Stimulated activated CD4-positive, alpha-beta T cell treated with anti-CD3 and anti-CD28 coated beads, Interleukin-15, amount 100 ng/mL, for 48 hours (primary cell): ENCODE data around the gene ARPC1A.
A peak's percentile ranks its signal among the peaks of the same experiment; 100 is the strongest.

Experiments used
- DNase-seq, 2 donors: peaks; one replicate each; pipeline ENCODE4 v3.0.0-alpha.2; 2020; ENCODE audit warnings: low read depth in 2 of 2

Gene ARPC1A

DNA sequence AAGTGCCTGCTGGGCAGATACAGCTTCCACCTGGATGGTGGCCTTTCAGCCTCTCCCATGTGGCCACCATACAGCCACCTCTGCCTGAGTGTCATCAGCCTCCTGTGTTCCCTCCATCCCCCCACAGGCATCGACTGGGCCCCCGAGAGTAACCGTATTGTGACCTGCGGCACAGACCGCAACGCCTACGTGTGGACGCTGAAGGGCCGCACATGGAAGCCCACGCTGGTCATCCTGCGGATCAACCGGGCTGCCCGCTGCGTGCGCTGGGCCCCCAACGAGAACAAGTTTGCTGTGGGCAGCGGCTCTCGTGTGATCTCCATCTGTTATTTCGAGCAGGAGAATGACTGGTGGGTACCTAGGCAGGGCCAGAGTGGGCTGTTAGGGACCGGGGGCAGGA is 62.2 kb downstream of the ARPC1A start:
- DNase-seq, result no peak

DNA sequence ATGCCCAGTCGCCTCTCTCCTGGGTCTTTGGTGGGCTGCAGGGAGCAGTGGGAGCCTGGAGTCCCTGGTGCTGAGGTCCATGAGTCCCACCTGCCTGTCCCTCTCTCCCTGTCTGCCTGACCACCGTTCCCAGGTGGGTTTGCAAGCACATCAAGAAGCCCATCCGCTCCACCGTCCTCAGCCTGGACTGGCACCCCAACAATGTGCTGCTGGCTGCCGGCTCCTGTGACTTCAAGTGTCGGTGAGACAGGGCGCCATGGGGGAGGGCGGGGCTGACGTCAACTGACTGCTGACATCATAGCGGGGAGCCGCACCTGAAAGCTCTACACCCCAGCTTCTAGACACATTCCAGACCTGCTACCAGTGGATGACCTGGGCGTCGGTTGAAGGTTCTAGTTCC is 64.1 kb downstream of the ARPC1A start:
- no peak for DNase-seq

DNA sequence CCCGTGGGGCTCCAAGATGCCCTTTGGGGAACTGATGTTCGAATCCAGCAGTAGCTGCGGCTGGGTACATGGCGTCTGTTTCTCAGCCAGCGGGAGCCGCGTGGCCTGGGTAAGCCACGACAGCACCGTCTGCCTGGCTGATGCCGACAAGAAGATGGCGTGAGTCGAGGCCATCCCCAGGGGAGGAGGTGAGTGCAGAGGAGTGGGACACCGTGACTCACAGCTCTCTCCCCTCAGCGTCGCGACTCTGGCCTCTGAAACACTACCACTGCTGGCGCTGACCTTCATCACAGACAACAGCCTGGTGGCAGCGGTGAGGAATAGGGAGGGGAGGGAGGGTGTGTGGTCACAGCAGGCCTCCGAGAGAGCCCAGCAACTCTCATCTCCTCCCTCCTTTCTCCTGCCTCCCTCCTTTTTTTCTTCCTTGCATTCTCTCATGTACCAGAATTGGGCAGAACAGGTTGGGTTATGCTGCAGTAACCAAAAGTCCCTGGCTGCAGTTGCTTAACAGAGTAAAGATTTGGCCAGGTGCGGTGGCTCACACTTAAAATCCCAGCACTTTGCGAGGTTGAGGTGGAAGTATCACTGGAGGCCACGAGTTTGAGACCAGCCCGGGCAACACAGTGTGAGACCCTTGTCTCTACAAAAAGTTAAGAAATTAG is 65.4 kb downstream of the ARPC1A start:
- DNase-seq, result no peak

DNA sequence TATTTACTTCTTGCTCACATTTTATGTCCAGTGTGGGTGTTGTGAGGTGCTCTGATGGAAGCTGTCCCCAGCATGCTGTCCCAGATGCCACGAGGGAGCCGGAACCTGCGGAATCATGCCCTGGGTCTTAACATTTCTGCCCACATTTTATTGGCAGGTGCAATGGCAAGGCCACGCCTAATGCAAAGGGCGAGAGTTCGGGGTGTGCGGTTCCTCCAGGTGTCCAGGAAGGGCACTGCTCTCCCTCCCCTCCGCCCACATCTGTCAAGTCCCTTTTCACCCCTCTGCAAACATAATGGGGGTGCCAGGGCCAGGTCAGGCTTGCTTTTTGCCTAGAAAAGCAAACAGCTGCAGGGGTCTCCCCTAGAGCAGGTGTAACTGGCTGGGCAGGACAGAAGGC is 66.3 kb downstream of the ARPC1A start:
- no peak for DNase-seq

DNA sequence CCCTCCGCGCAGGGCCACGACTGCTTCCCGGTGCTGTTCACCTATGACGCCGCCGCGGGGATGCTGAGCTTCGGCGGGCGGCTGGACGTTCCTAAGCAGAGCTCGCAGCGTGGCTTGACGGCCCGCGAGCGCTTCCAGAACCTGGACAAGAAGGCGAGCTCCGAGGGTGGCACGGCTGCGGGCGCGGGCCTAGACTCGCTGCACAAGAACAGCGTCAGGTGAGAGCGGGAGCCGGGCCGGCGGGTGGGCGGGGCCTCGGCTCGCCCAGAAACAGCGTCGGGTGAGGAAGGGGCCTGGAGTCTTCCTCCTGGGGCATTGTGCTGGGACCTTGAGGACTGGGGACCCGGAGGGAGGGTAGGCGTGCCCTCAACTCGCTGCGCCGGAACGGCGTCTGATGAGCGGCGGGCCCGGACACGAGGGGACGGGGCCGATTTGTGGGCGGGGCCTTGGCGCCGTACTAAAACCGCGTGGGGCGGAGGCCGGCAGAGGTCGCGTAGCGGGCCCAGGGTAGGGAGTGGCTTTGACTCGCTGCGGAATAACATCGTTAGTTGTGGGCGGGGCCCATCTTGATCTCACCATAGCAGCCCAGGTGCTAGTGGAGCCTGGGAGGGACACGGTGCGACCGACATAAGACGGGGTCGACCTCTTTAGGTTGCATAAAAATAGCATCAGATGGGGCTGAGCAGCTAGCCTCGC is 67.1 kb downstream of the ARPC1A start:
- DNase-seq, result peak; percentile 68 to 74

DNA sequence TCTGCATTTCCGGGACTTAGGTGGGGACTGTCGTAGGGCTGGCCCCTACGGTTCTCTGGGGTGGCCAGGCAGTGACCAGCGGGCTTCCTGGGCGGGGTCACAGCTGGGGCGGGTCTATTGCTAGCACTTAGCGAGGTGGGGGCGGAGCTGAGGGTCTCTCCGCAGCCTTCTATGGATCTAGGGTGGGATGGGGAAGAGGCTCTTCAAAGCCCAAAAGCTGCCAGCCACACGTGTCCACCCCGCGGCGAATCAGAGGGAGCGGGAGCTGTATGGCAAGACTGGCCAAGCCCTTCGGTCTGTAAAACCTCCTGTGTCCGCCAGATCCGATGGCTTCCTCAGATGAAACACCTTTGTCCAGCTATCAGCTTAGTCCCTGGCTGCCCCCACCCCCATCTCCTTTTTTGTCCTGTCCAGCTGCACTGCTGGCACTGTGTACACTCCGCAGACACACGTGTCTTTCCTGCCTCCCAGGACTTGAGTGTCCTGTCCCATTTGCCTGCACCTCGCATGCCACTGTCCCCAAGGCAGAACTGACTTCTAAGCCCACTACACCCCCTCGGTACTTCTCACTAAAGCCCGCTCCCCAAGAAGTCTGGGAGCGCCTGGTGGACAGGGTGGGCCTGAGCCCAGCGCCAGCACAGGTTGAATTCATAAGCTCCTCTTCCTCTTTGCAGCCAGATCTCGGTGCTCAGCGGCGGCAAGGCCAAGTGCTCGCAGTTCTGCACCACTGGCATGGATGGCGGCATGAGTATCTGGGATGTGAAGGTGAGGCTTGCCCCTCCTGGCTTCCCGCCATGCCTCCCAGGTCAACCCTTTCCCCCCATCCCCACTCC is 67.9 kb downstream of the ARPC1A start:
- DNase-seq, result no peak

DNA sequence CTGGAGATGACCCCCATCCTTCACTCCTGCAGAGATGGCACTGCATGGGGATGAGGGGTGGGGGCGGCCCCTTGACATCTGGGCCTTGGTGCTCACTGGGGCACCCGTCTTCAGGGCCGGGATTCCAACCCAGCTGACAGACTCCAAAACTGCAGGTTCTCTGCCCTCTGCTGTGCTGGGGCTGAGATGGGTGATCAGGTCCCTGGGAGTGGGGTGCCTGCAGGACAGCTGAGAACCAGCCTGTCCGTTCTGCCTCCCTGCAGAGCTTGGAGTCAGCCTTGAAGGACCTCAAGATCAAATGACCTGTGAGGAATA is 68.4 kb downstream of the ARPC1A start:
- DNase-seq, result no peak

DNA sequence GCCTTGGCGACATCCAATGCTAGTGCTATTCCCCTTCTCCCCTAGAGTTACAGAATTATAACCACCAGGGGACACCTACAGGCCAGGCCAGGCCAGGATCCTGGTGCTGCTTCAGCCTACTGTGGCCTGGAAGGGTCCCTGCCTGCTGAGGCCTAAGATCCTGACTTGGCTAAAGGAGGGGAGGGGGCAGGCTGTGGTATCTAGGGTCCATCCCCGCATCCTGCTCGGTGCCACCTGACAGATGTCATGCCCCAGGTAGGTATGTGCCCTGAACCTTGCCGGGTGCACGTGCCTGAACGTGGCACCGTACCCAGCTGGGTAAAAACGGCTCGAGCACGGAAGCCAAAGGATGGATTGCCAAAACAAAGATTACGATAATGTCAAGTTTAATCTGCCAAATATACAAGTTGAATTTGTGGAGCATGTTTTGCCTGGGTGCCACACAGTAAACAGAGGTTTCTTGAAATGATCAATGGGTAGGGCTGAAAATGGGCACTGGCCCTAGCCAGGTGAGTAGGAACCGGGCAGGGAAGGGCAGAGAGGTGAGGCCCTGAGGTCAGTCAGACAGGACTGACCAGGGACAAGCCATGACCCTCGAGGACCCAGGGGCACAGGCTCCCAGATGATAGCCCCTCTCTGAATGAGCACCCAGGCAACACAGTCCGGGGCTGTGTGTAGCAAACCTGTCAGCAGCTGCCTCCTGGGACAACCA is 70.1 kb downstream of the ARPC1A start:
- no peak for DNase-seq

DNA sequence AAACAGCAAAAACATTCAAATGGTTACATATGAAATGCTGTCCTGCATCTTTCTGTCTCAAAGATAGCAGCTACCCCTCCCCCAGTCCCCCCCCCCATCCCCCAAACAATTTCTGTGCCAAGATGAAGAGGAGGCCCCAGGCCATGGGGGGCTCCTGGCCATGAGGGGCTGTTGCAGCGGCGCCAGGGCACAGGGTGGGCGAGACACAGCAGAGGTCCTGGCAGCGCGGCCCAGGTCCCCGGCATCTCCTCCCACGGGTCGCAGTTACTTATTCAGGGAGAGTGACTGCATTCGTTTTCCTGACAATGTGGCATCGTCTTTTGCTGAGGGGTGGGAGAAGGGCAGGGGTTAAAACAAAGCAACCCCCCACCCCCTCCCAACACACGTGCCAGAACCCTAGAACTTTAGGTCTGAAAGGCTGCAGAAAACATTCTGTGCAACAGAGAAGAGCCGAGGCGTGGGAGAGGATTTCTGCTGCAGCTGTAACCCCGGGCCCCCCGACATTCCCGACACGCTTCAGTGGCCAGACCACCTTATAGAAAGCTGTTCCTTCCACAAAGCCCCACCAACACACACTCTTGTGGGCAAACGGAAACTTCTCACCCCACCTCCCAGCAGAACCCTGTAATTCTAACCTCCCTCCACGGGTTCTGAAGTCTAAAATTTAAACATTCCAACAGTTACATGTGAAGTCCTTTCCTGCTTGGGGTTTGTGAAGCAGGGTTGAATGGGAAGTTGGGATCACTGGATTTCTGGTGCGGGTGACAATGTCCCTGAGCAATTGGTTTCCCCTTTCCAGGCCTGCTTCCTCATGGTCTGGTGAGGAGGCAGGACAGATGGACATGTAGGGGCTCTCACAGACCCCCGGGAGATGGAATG is 71.0 kb downstream of the ARPC1A start:
- no peak for DNase-seq

DNA sequence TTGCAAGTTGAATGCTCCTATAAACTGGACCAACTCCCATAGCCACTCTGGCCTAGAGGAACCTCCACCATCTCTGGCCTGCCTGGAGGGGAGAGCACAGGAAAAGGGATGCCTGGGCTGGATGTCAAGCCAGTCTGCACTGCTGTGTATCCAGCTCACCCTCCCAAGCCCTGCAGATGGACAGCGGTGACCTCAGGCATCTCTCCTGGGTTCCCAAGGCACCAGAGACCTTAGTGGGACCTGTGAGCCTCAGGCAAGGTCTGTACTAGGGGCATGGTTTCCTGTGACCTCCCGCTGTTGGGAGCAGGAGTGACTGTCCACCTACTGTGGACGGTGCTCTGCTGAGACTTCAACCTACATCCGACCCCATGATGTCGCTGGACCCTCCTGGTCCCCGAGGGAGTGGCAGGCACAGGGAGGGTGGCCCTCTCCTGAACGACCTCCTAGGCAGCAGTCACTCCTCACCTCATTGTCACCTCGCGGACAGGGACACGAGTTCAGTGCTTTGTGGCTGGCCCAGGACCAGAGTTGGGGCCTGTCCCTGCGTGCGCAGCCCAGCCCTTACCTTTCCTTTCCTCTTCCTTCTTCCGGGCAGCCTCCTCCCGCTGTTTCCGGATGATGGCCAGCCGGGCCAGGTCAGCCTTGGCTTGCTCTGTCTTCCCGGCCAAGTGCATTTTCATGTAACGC is 71.7 kb downstream of the ARPC1A start:
- no peak for DNase-seq

DNA sequence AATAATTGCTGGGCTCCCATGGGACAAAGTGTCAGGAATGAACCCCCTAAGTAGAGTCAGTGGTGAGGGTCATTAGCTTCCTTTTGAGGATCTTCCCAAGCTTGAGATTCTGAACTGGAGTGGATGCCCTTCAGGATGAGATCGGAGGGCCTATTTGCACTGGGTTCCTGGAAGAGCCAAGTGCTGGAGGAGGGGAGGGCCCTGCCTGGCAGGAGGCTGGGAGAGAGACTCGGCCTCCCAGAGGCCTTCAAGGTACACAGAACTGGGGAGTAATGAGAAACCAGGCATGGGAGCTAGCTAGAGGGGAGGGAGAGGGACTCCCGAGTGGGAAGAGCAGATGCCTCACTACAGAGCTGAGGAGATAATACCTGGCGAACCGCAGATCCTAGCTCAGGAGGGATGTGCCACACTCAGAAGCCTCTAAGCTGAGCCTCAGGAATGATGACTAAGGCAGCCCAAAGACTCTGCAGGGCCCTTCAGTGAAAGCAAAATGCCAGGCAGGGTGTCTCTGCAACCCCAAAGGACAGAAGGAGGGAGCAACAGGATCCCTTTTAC is 73.3 kb downstream of the ARPC1A start:
- DNase-seq, result no peak

DNA sequence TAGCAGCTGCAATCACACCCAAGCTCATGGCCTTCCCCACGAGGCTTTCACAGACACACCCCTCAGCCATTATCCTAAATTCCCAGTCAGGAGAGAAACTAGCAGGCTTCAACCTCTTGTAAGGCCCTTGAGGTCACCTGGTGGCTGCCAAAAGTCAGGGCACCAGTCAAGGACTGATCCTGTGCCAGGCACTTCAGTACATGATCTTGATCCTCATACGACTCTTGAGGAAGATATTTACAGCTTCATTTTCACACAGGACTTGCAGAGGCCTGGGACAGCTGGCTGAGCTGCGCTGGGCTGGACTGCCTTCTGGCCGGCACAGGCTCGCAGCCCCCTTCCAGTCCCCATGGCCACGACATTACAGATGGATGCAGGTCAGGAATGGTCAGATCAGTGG is 73.9 kb downstream of the ARPC1A start:
- DNase-seq, result no peak

DNA sequence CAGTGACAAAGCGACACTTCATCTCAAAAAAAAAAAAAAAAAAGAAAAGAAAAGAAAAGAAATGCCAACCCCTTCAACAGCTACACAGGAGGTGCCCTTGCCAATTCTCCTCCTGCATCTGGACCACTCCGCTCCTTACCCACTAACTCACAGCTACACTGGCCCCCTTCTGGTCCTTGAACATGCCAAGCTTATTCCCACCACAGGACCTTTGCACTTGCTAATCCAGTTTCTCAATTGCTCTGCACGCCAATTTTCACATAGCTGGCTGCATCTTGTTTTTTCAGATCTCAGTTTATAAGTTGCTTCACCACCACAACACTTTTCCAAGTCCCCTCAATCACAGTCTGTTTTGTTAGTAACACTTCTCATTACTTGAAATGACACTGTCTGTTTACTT is 77.2 kb downstream of the ARPC1A start:
- no peak for DNase-seq

DNA sequence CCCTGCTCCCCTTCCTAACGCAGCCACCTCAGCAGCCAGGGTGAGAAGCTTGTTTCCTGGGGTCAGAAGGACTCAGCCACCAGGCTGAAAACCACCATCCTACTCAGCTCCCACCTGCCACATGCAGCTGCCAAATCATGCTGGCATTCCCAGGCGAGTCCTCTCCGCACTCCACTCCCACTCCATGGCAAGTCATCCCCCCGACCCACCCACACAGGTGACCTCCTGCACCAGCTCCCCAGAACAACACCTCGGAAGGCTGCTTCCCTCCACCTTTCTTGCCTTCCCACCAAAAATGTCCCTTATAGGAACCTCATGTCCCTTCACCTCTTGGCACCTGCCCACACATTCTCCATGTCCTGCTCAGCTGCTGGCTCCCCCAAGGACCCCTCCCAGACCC is 78.1 kb downstream of the ARPC1A start:
- no peak for DNase-seq

DNA sequence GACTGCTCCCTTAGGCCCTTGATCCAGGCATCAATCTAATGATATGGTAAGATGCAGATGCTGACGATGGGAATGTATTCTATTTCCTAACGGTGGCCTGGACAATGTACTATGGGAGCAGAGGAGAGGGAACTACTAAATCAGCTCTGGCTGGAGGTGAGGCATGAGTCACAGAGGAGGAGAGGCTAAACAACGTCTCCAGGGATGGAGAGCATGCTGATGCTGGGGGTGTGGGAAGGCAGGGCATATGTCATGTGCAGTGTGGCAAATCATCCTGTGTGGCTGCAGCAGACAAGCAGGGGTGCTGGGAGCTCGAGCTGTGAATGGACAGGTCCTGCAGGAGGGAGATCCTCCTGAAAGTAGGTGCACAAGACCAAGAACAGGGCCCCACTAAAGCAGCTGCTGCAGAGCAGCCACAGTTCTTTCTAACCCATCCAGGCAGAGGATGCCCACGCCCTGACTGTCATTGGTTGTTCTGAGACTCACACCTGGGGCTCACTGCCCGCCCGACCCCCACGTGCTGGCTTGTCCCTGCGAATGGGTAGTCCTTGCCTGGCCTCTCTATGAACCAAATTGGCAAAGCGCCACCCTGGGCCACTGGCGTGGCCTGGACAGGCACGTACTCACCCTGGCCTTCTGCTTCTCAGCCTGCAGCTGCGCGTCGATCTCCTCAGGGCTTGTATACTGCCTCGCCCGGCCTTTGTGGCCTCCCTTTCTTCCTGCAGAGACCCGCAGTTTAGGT is 78.7 kb downstream of the ARPC1A start:
- no peak for DNase-seq

DNA sequence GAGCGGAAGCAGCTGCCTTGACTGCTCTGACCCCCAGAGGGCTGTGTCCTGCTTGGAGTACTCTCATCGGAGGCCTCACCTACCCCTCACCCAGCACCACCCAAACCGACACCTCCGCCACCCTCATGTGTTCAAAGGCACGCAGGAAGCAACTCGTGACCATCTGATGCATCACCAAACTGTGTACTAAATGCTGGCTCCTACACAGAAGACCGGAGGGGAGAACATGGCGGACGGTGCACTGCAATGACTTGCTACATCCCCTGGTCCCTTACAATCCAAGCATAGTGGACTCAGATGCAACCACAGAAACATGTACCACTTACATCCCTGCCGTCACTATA is 79.3 kb downstream of the ARPC1A start:
- no peak for DNase-seq

DNA sequence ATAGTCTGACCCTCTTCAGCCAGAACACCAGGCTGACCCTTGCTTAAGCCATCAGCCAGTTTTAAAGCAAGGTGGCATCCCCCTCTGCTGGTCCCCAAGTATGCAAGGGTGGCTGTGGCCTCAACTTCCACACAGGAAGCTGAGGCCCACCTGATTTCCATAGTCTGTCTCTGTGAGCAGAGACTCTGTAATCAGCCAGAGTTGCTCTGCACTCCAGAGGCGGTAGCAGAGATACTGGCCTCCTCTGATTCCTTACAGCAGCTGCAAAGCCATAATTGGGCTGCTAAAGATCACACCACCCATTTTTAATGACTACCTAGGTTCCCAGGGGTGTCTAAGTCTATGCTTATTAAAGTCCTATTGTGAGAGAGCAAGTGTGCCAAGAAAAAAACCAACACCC is 80.9 kb downstream of the ARPC1A start:
- DNase-seq, result no peak

DNA sequence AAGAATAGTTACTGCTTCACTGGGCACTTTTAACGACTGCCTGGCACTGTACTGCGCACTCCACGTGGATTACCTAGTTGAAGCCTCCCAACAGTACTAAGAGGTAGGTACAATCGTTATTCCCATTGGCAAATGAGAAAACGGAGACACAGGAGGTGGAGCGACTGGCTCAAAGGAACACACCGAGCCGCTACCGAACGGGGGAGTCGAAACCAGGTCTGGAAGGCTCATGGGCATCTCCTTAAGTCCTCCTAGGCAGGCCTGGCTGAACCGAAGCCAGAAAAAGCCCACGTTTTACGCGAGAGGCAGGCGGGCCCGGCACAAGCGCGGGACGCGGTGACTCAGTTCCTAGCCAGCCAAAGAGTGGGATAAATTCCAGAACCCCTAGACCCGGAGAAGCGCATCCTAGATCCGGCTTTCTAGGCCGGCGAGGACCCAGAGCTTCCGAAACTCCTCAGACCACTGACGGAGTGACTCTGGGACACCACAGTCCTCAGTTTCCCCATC is 82.2 kb downstream of the ARPC1A start:
- no peak for DNase-seq

DNA sequence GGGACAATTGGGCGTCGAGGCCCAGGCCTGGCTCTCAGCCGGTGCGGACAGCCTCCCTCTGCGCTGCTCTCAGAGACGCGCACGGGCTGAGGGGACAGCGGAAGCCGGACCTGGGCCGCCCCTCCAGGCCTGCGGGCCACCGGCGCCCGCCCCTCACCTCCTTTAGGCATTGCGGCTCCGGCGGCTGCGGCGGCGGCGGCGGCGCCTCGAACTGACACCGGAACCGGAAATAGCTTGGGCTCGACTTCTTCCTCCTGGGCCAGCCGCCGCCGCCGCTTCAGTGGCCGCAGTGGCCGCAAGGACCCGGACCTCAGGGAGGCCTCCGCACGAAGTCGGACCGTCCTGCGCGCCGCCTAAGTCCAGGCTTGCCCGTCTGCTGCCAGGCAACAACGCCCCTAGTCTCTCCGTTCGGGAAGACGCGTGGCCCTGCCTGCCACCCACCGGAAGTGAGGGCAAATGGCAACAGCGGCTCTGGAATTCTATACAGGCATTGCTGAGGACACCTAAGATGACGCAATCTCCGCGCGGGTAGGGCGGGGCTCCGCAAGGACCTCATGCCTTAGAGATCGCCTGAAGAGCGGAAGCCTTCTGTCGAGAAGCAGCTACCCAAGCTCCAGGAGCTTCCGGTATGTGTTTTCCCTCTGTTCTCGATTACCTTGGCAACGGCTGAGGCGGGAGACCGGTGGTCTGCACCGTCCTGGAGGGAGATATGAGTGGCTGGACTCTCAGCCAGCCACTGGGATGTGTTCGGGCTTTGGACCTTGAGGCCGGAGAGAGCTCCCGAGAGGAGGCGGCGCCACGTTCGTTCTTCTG is 82.9 kb downstream of the ARPC1A start, which contains the start of the genes BUD31 and PDAP1:
Gene BUD31 (plus strand): TSS at position 591 of the 813 bp plus-strand sequence. CDS start 2,124 bp downstream, outside the sequence.
Gene PDAP1 (minus strand): TSS at position 219 of the 813 bp plus-strand sequence. CDS start 49 bp downstream, at position 170.
- peak; percentile 83 to 88 for DNase-seq
